GM12878 (cell line): ENCODE data around the gene SRSF1. TPM values are rescaled to one million over a fixed set of nuclear protein-coding genes. Genes with fewer than 3 reads are reported as not detected.

Source experiments
- ATAC-seq: fragments of 200-7000 bp; cut with Tn5 transposase; 3 replicates; pipeline ENCODE4 v1.9.1; 2020; ENCODE audit warnings: mild to moderate bottlenecking, moderate library complexity
- BruUV-seq: library from RNA; stranded (reverse); fragments of 400-500 nt; replicated peaks from 2 replicates; lab custom pipeline; 2021; lab: Mats Ljungman, UMichigan
- CTCF ChIA-PET: fragments of 300-600 bp; sonication (Branson Sonifier 250); formaldehyde crosslinking; extraction: SDS; loops from one replicate; lab custom pipeline; 2021; ENCODE audit warnings: inconsistent platforms; lab: Yijun Ruan, JAX
- POLR2A ChIA-PET: fragments of 350-600 bp; formaldehyde crosslinking; extraction: SDS; loops from one replicate; lab custom pipeline; 2021; ENCODE audit warnings: inconsistent platforms; lab: Charles Lee
- RAD21 ChIA-PET: fragments of 300-600 bp; sonication (Branson Sonifier 250); formaldehyde crosslinking; loops from one replicate; lab custom pipeline; 2023; ENCODE audit warnings: antibody characterized with exemption; ENCODE audit not compliant: unreplicated experiment; lab: Charles Lee
- SMC1A ChIA-PET: fragments of 300-600 bp; sonication (Branson Sonifier 250); formaldehyde crosslinking; loops from one replicate; lab custom pipeline; 2023; ENCODE audit not compliant: unreplicated experiment, uncharacterized antibody; lab: Charles Lee
- DNase-seq: peaks from one replicate; pipeline ENCODE4 v3.0.0-alpha.2; 2011; ENCODE audit warnings: low read depth, low spot score
- FAIRE-seq: peaks from 3 replicates; lab custom pipeline; 2011; peaks lifted over from hg19 to GRCh38; lab: Jason Lieb, UNC
- H2AFZ ChIP-seq: 2 replicates; pipeline ENCODE4 v1.6.0; 2011; ENCODE audit warnings: low read depth, low read length, control low read depth; ENCODE audit not compliant: control insufficient read depth
- H3K27ac ChIP-seq: 2 replicates; pipeline ENCODE4 v1.5.1; 2011; ENCODE audit warnings: control low read depth; ENCODE audit not compliant: control insufficient read depth, insufficient read depth
- H3K27me3 ChIP-seq, 2 experiments: replicated peaks in 1 of 2; 2 replicates each; pipeline versions ENCODE4 v1.6.0 to v1.6.1; 2011; ENCODE audit warnings: low read length in 1 of 2; ENCODE audit not compliant: control insufficient read depth in 2 of 2, insufficient read depth in 2 of 2
- H3K36me3 ChIP-seq, 2 experiments: 2 replicates each; pipeline ENCODE4 v1.5.1; 2011; ENCODE audit warnings: low read length in 1 of 2; ENCODE audit not compliant: control insufficient read depth in 2 of 2, insufficient read depth in 2 of 2
- H3K4me1 ChIP-seq: 2 replicates; pipeline ENCODE4 v1.6.1; 2011; ENCODE audit warnings: mild to moderate bottlenecking, low read length, moderate library complexity, mixed read lengths; ENCODE audit not compliant: control insufficient read depth, insufficient read depth
- H3K4me2 ChIP-seq: 2 replicates; pipeline ENCODE4 v1.6.0; 2011; ENCODE audit warnings: control low read depth; ENCODE audit not compliant: control insufficient read depth, insufficient read depth
- H3K4me3 ChIP-seq: fragments of 200-600 bp; sonication (generic); 2 replicates; pipeline ENCODE4 v1.5.1; 2016
- H3K79me2 ChIP-seq: 2 replicates; pipeline ENCODE4 v1.6.0; 2011; ENCODE audit warnings: low read length; ENCODE audit not compliant: control insufficient read depth, insufficient read depth
- H3K9ac ChIP-seq: 2 replicates; pipeline ENCODE4 v1.8.0; 2011; ENCODE audit warnings: low read length, control low read depth, mixed read lengths; ENCODE audit not compliant: control insufficient read depth, insufficient read depth
- H3K9me3 ChIP-seq: replicated peaks from 3 replicates; pipeline ENCODE4 v1.5.1; 2011; ENCODE audit warnings: mild to moderate bottlenecking, low read length; ENCODE audit not compliant: control insufficient read depth, insufficient read depth
- H4K20me1 ChIP-seq: 2 replicates; pipeline ENCODE4 v1.6.0; 2011; ENCODE audit not compliant: control insufficient read depth, insufficient read depth
- CBX3 ChIP-seq: fragments of 200-600 bp; sonication (generic); IDR thresholded peaks from 2 replicates; pipeline ENCODE4 v1.6.1; 2016; ENCODE audit warnings: low read depth, borderline replicate concordance
- CREB1 ChIP-seq: IDR thresholded peaks from 2 replicates; pipeline ENCODE4 v1.6.1; 2012; ENCODE audit warnings: low read depth, mild to moderate bottlenecking, inconsistent platforms
- PML ChIP-seq: IDR thresholded peaks from 2 replicates; pipeline ENCODE4 v1.6.1; 2012; ENCODE audit warnings: low read length, inconsistent platforms
- REST ChIP-seq: IDR thresholded peaks from 2 replicates; pipeline ENCODE4 v1.6.1; 2012; ENCODE audit warnings: mild to moderate bottlenecking, low read depth, low read length
- RFX5 ChIP-seq: IDR thresholded peaks from 2 replicates; pipeline ENCODE4 v1.6.1; 2011; ENCODE audit warnings: low read depth, low read length, improper control_type of control experiment
- SIX5 ChIP-seq: IDR thresholded peaks from 2 replicates; pipeline ENCODE4 v1.6.1; 2011; ENCODE audit warnings: mild to moderate bottlenecking, low read depth, low read length, moderate library complexity; ENCODE audit not compliant: severe bottlenecking
- SRF ChIP-seq, 2 experiments: IDR thresholded peaks; 2 replicates each; pipeline ENCODE4 v1.6.1; 2011; ENCODE audit warnings: low read depth in 2 of 2, low read length in 2 of 2, mild to moderate bottlenecking in 1 of 2, moderate library complexity in 1 of 2
- WGBS: methylation state at CpG from one replicate; pipeline ENCODE4 v1.1.6; 2016; ENCODE audit warnings: low lambda C conversion rate; ENCODE audit not compliant: insufficient replicate concordance, insufficient coverage; ENCODE audit errors: missing lambda C conversion rate; 5-methylcytosine and 5-hydroxymethylcytosine counted together
- in situ Hi-C: fragments of 300-500 bp; cut with MboI; formaldehyde crosslinking; loops from 9 replicates; pipeline ENCODE4 v1.14.3; 2018; ENCODE audit warnings: mixed read lengths
- intact Hi-C: fragments of 100-400 bp; cut with micrococcal nuclease; formaldehyde crosslinking; loops from one replicate; pipeline ENCODE4 v1.14.2; 2022; ENCODE audit not compliant: unreplicated experiment
- polyA plus RNA-seq, 11 experiments: library from polyadenylated mRNA; depleted of rRNA in 4 of 11; unstranded in 6 of 11; stranded (reverse) in 5 of 11; fragments of >200 nt; fragmentation: Nextera tagmentation in 4 of 11; fragmentation: Illumina TruSeq in 1 of 11; extraction: Ambion mirVana in 4 of 11; extraction: Trizol in 1 of 11; gene quantifications; 1 replicate in 1 of 11; 2 replicates in 10 of 11; pipeline versions ENCODE4 v1.2.1 to v1.2.3, GENCODE V29; 2011 to 2016; ENCODE audit warnings: inconsistent platforms in 2 of 11, missing spikeins in 2 of 11, low read depth in 1 of 11
- total RNA-seq, 4 experiments: library from RNA; depleted of rRNA in 3 of 4; stranded (reverse); fragments of >200 nt in 3 of 4; fragmentation: Illumina TruSeq in 1 of 4; extraction: Trizol in 1 of 4; gene quantifications; 2 replicates each; pipeline versions ENCODE4 v1.2.1 to v1.2.3, GENCODE V29; 2013 to 2021

SRSF1 gene
- total and polyA plus RNA-seq, 10 of the 15 experiments (the other 5 are each of a cell fraction or from before 2014, with no cell fraction given) = 101 to 474 (median 404) TPM

- ATAC-seq = no peak
- Histone ChIP-seq H3K4me3 (peak overlapping the region; percentile 98), H3K27me3 (no peaks in the 10 kb centered on the region), H4K20me1 (peaks cover 2% of the 10 kb centered on the region; the same call in 1 of the 2 replicates), H3K9me3 (no peaks in the 10 kb centered on the region), H3K9ac (no peak overlapping the region; the same call in 1 of the 2 replicates), H3K27ac (no peak overlapping the region), H3K4me2 (peak overlapping the region; percentile 75), H2AFZ (no peak overlapping the region), H3K36me3 (peaks cover 1 to 32% of the 10 kb centered on the region in 2 experiments; a peak in 3 of 4 replicates), H3K79me2 (peaks cover 64% of the 10 kb centered on the region), H3K4me1 (peaks cover 12% of the 10 kb centered on the region; the same call in 1 of the 2 replicates)
- POLR2A ChIA-PET = no interaction called here
- DNase-seq = no peak
- no TSS peak for BruUV-seq
- in situ Hi-C loops (no loop called here), intact Hi-C loops (no loop called here)
- SMC1A ChIA-PET = no interaction called here
- CTCF ChIA-PET = interaction anchor here (6.3 to 19.6 kb wide), 3 partner anchors 102 to 148 kb away, joined by 92 to 708 read pairs (median 134); partner anchors contain the start of gene MRPS23
- 95% methylated on average over 3 of the region's 3 CpGs for WGBS
- RAD21 ChIA-PET = no interaction called here
- TF ChIP-seq SIX5 = no peak
- no peak for TF ChIP-seq CBX3
- TF ChIP-seq RFX5 = no peak
- no peak for TF ChIP-seq PML
- TF ChIP-seq REST = no peak
- no peak for TF ChIP-seq SRF (IDR thresholded peaks at IDR 0.05; ENCODE audit: low read depth in 2 of 2, low read length in 2 of 2)
- no peak for TF ChIP-seq CREB1
- FAIRE-seq = no peak
These were observed 3.0 kb downstream of the SRSF1 start for GRCh38 chr17:58004060-58004459.
